ENCODE measurements around the gene CD36. TPM values are rescaled to one million over a fixed set of nuclear protein-coding genes. Genes with fewer than 3 reads are reported as not detected.

The CD36 gene
- total RNA-seq, 1 experiment from 2014 or later = 0.32 TPM

- Histone ChIP-seq H2AFZ (ENCODE audit: low read depth, low read length, poor library complexity, severe bottlenecking) (no peak overlapping the region), H3K4me1 (ENCODE audit: control insufficient read depth in 1 of 2, insufficient read depth in 2 of 2, low read length in 2 of 2) (no peaks in the 10 kb centered on the region), H3K4me3 (replicated peaks in 1 of 2; ENCODE audit: low read depth in 1 of 2, low read length in 2 of 2) (no peak overlapping the region), H3K9me2 (ENCODE audit: insufficient read depth) (no peaks in the 10 kb centered on the region), H3K9ac (ENCODE audit: low read length) (no peak overlapping the region), H3K27ac (ENCODE audit: low read depth, low read length) (no peak overlapping the region), H3K27me3 (ENCODE audit: insufficient read depth, low read length) (no peaks in the 10 kb centered on the region), H3K36me3 (ENCODE audit: control insufficient read depth in 1 of 2, insufficient read depth in 2 of 2, low read length in 2 of 2) (no peaks in the 10 kb centered on the region), H4K20me1 (ENCODE audit: insufficient read depth) (no peaks in the 10 kb centered on the region), H3K4me2 (ENCODE audit: low read length) (no peak overlapping the region), H3K9me3 (ENCODE audit: control insufficient read depth in 1 of 2, insufficient read depth in 1 of 2, low read depth in 1 of 2, low read length in 2 of 2) (no peaks in the 10 kb centered on the region), H3K79me2 (ENCODE audit: insufficient read depth, low read length) (no peaks in the 10 kb centered on the region)
- POLR2A ChIA-PET = no interaction called here
- DNase-seq (ENCODE audit: low read depth, low spot score) = no peak
- no peak for ATAC-seq
- no TSS peak for BruUV-seq (replicated peaks)
- CTCF ChIA-PET = no interaction called here
- TF ChIP-seq POLR2A (IDR thresholded peaks at IDR 0.05; ENCODE audit: borderline replicate concordance, extremely low read depth, insufficient read depth, insufficient read length) (no peak), EGR1 (IDR thresholded peaks at IDR 0.05; ENCODE audit: low read depth) (no peak), RAD21 (IDR thresholded peaks at IDR 0.05; ENCODE audit: low read depth) (no peak), MAX (IDR thresholded peaks at IDR 0.05) (no peak), REST (IDR thresholded peaks at IDR 0.05; ENCODE audit: low read depth) (no peak), CTCF (IDR thresholded peaks at IDR 0.05 in 2 of 3, conservative IDR thresholded peaks at IDR 0.05 in 1 of 3; ENCODE audit: borderline replicate concordance in 1 of 3, insufficient read depth in 1 of 3, low read depth in 2 of 3, low read length in 2 of 3) (no peak), ELF1 (IDR thresholded peaks at IDR 0.05; ENCODE audit: borderline replicate concordance, low read depth) (no peak), JUND (IDR thresholded peaks at IDR 0.05) (no peak), SP1 (IDR thresholded peaks at IDR 0.05; ENCODE audit: low read depth) (no peak), SRF (IDR thresholded peaks at IDR 0.05; ENCODE audit: low read depth) (no peak), TCF7L2 (IDR thresholded peaks at IDR 0.05; ENCODE audit: borderline replicate concordance, extremely low read depth, insufficient read depth, insufficient read length) (no peak), ZNF274 (IDR thresholded peaks at IDR 0.05; ENCODE audit: low read depth, low read length) (no peak), CEBPB (IDR thresholded peaks at IDR 0.05; ENCODE audit: low read depth) (no peak), EZH2phosphoT487 (IDR thresholded peaks at IDR 0.05; ENCODE audit: borderline replicate concordance) (no peak), POLR2AphosphoS5 (IDR thresholded peaks at IDR 0.05; ENCODE audit: low read depth, low read length) (no peak), ZFX (IDR thresholded peaks at IDR 0.05) (no peak), ZBTB33 (IDR thresholded peaks at IDR 0.05; ENCODE audit: extremely low read depth, insufficient replicate concordance, low read length) (no peak), CBX3 (IDR thresholded peaks at IDR 0.05; ENCODE audit: low read depth) (no peak), EZH2 (IDR thresholded peaks at IDR 0.05) (no peak), ATF3 (IDR thresholded peaks at IDR 0.05) (no peak)
- intact Hi-C loops (cut with micrococcal nuclease) = no loop called here
- RAD21 ChIA-PET (ENCODE audit: low non-redundant PET in 1 of 2, low total read pairs in 2 of 2, uncharacterized antibody in 2 of 2, unreplicated experiment in 2 of 2) = no interaction called here
Measured at GRCh38 chr7:80644054-80644453, 5.6 kb downstream of the CD36 start.
